Measurements from ENCODE around the gene ADM5.
A peak's percentile ranks its signal among the peaks of the same experiment; 100 is the strongest.

GRCh38 chr19:49664171-49665035 is 25.0 kb upstream of the ADM5 start:
- TF ChIP-seq CTCF (IDR thresholded peaks at IDR 0.05) (peak in 2 of 4 donors; percentile 25 to 27), POLR2A (IDR thresholded peaks at IDR 0.05) (peak; percentile 61)

Data from right lobe of liver (tissue), 4 donors.